Skeletal muscle tissue (tissue), 4 donors: ENCODE results near the gene TTC34. TPM values are rescaled to one million over a fixed set of nuclear protein-coding genes. Genes with fewer than 3 reads are reported as not detected.
"Not testable (repeated sequence)": the region's sequence is repeated elsewhere in the genome, so short reads cannot be mapped to it uniquely, and the experiment has no call there.

Experiments
- H3K27ac ChIP-seq: one replicate; pipeline ENCODE4 v1.7.0; 2013; ENCODE audit warnings: mild to moderate bottlenecking, low read depth, low read length, inconsistent platforms
- H3K27me3 ChIP-seq, 3 donors: one replicate each; pipeline ENCODE4 v1.7.0; 2013; ENCODE audit warnings: low read length in 3 of 3; ENCODE audit not compliant: control insufficient read depth in 3 of 3, insufficient read depth in 3 of 3
- H3K36me3 ChIP-seq, 3 donors: one replicate each; pipeline ENCODE4 v1.7.0; 2013; ENCODE audit warnings: low read length in 3 of 3; ENCODE audit not compliant: control insufficient read depth in 3 of 3, insufficient read depth in 3 of 3
- H3K4me1 ChIP-seq, 3 donors: one replicate each; pipeline ENCODE4 v1.7.0; 2013; ENCODE audit warnings: low read length in 3 of 3, mild to moderate bottlenecking in 3 of 3; ENCODE audit not compliant: control insufficient read depth in 3 of 3, insufficient read depth in 3 of 3
- H3K4me3 ChIP-seq, 3 donors: one replicate each; pipeline ENCODE4 v1.7.0; 2013; ENCODE audit warnings: low read length in 3 of 3
- H3K9ac ChIP-seq, 3 donors: one replicate each; pipeline ENCODE4 v1.7.0; 2013; ENCODE audit warnings: low read length in 3 of 3, mild to moderate bottlenecking in 3 of 3, moderate library complexity in 2 of 3, low read depth in 1 of 3
- H3K9me3 ChIP-seq, 3 donors: one replicate each; pipeline ENCODE4 v1.7.0; 2013; ENCODE audit warnings: low read length in 3 of 3; ENCODE audit not compliant: control insufficient read depth in 3 of 3
- total RNA-seq: library from RNA; depleted of rRNA; stranded (reverse); fragments of >200 nt; gene quantifications from one replicate; pipeline ENCODE4 v1.2.3, GENCODE V29; 2014
- donor health status: Osteomylitis.

TTC34 gene
- total RNA-seq, 1 donor from 2014 or later = under 0.01 TPM

DNA sequence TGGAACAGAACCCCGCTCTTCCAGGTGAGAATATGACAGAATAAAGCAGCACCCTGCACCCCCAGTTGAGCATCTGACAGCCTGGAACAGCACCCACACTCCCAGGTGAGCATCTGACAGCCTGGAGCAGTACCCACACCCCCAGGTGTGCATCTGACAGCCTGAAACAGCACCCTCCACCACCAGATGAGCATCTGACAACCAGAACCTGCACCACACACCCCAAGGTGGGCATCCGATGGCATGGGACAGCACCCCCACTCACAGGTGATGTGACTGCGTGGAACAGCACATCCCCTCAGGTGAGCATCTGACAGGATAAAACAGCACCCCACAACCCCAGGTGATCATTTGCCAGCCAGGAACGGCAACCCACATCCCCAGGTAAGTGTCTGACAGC lies 26.2 kb downstream of the TTC34 start:
- H3K4me3 ChIP-seq, H3K27me3 ChIP-seq, H3K4me1 ChIP-seq, H3K9ac ChIP-seq, H3K27ac ChIP-seq, H3K9me3 ChIP-seq, H3K36me3 ChIP-seq: not testable (repeated sequence)

DNA sequence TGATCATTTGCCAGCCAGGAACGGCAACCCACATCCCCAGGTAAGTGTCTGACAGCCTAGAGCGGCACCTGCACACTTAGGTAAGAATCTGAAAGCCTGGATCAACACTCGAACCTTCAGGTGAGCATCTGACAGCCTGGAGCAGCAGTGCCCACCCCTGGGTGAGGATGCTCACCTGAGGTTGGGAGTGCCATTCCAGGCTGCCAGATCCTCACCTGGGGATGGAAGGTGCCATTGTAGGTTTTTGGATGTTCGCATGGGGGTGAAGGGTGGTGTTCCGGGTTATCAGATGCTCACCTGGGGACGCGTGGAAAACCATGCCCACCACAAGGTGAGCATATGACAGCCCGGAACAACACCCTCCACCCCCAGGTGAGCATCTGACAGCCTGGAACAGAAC lies 33.4 kb downstream of the TTC34 start:
- H3K9ac ChIP-seq, H3K4me3 ChIP-seq, H3K27ac ChIP-seq, H3K36me3 ChIP-seq, H3K4me1 ChIP-seq, H3K9me3 ChIP-seq, H3K27me3 ChIP-seq: not testable (repeated sequence)

- H3K27me3 ChIP-seq, H3K9me3 ChIP-seq, H3K27ac ChIP-seq, H3K9ac ChIP-seq, H3K36me3 ChIP-seq, H3K4me1 ChIP-seq, H3K4me3 ChIP-seq: not testable (repeated sequence)
Measured at GRCh38 chr1:2759433-2759832, 42.1 kb downstream of the TTC34 start.

DNA sequence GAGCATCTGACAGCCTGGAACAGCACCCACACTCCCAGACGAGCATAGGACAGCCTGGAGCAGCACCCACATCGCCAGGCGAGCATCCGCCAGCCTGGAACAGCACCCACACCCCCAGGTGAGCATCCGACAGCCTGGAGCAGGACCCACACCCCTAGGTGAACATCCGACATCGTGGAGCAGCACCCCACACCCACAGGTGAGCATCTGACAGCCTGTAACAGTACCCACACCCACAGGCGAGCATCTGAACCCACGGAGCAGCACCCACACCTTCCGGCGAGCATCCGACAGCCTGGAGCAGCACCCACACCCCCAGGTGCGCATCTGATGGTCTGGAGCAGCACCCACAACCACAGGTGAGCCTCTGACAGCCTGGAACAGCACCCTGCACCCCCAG lies 44.0 kb downstream of the TTC34 start:
- not testable (repeated sequence) for H3K4me3 ChIP-seq, H3K36me3 ChIP-seq, H3K27me3 ChIP-seq, H3K9me3 ChIP-seq, H3K27ac ChIP-seq, H3K4me1 ChIP-seq, H3K9ac ChIP-seq

GRCh38 chr1:2755426-2755825 lies 46.1 kb downstream of the TTC34 start:
- H3K9ac ChIP-seq, H3K27ac ChIP-seq, H3K4me3 ChIP-seq, H3K36me3 ChIP-seq, H3K27me3 ChIP-seq, H3K9me3 ChIP-seq, H3K4me1 ChIP-seq: not testable (repeated sequence)

GRCh38 chr1:2754597-2754996 lies 46.9 kb downstream of the TTC34 start:
- H3K4me1 ChIP-seq, H3K9ac ChIP-seq, H3K36me3 ChIP-seq: not testable (repeated sequence)

GRCh38 chr1:2752503-2752902 lies 49.0 kb downstream of the TTC34 start:
- H3K4me1 ChIP-seq, H3K27me3 ChIP-seq, H3K36me3 ChIP-seq, H3K9me3 ChIP-seq, H3K9ac ChIP-seq, H3K27ac ChIP-seq, H3K4me3 ChIP-seq: not testable (repeated sequence)

More at GRCh38 chr1:2754597-2754996, 46.9 kb downstream of the TTC34 start:
- H3K4me3 ChIP-seq, H3K27ac ChIP-seq, H3K27me3 ChIP-seq, H3K9me3 ChIP-seq: not testable (repeated sequence)

DNA sequence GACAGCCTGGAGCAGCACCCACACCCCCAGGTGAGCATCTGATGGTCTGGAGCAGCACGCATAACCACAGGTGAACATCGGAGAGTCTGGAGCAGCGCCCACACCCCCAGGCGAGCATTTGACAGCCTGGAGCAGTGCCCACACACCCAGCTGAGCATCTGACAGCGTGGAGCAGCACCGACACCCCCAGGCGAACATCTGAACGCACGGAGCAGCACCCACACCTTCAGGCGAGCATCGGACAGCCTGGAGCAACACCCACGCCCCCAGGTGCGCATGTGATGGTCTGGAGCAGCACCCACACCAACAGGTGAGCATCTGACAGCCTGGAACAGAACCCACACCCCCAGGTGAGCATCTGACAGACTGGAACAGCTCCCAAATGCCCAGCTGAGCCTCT lies 49.6 kb downstream of the TTC34 start:
- H3K9ac ChIP-seq, H3K36me3 ChIP-seq, H3K9me3 ChIP-seq, H3K27me3 ChIP-seq, H3K27ac ChIP-seq, H3K4me1 ChIP-seq, H3K4me3 ChIP-seq: not testable (repeated sequence)

DNA sequence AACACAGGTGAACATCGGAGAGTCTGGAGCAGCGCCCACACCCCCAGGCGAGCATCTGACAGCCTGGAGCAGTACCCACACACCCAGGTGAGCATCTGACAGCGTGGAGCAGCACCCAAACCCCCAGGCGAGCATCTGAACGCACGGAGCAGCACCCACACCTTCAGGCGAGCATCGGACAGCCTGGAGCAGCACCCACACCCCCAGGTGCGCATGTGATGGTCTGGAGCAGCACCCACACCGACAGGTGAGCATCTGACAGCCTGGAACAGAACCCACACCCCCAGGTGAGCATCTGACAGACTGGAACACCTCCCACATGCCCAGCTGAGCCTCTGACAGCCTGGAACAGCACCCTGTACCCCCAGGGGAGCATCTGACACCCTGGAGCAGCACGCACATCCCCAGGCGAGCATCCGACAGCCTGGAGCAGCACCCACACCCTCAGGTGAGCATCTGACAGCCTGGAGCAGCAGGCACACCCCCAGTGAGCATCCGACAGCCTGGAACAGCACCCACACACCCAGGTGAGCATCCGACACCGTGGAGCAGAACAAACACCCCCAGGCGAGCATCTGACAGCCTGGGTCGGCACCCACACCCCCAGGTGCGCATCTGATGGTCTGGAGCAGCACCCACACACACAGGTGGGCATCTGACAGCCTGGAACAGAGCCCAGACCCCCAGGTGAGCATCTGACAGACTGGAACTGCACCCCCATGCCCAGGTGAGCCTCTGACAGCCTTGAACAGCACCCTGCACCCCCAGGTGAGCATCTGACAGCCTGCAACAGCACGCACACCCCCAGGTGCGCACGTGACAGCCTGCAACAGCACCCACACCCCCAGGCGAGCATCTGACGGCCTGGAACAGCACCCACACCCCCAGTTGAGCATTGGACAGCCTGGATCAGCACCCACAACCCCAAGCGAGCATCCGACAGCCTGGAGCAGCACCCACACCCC lies 50.4 kb downstream of the TTC34 start:
- not testable (repeated sequence) for H3K9me3 ChIP-seq, H3K36me3 ChIP-seq, H3K9ac ChIP-seq, H3K4me1 ChIP-seq, H3K27ac ChIP-seq, H3K4me3 ChIP-seq, H3K27me3 ChIP-seq

- H3K4me1 ChIP-seq, H3K36me3 ChIP-seq, H3K27me3 ChIP-seq, H3K9ac ChIP-seq, H3K9me3 ChIP-seq, H3K27ac ChIP-seq, H3K4me3 ChIP-seq: not testable (repeated sequence)
Measured at GRCh38 chr1:2750041-2750680, 51.3 kb downstream of the TTC34 start.
